ENCODE data around the gene GJA3. TPM values are rescaled to one million over a fixed set of nuclear protein-coding genes. Genes with fewer than 3 reads are reported as not detected.

The GJA3 gene
- total and polyA plus RNA-seq, 2 experiments from 2014 or later, result 0.16 to 0.23 TPM

DNA sequence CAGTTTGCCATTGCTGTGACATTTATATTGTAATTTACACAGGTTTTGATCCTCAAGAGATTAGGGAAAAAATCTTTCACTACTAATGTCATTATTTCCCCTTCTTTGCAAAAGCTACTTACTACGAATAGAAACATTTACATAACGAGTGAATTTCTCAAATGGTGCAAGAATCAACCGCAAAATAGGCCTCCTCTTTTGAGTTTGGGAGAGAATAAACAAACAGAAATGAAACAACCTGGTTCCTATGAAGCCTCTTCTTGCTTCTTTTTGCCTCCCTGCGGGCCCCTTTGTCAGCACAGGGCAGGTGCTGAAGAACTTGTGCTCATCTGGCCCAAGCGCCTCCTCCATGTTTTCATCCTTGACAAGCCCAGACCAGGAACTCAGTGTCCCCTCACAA lies 10.1 kb upstream of the GJA3 start:
- H2AFZ ChIP-seq, result no peak overlapping the region
- no peak overlapping the region for H3K4me3 ChIP-seq
- no peaks in the 10 kb centered on the region for H3K36me3 ChIP-seq (replicated peaks; ENCODE audit: insufficient read depth, low read depth)
- no peak overlapping the region for H3K4me2 ChIP-seq
- H3K27me3 ChIP-seq, result no peaks in the 10 kb centered on the region
- H3K4me1 ChIP-seq (ENCODE audit: insufficient read depth), result peaks cover 9% of the 10 kb centered on the region
- WGBS (ENCODE audit: low lambda C conversion rate, missing lambda C conversion rate), result 88% methylated on average over 5 of the region's 5 CpGs
- no peaks in the 10 kb centered on the region for H3K79me2 ChIP-seq
- no peaks in the 10 kb centered on the region for H4K20me1 ChIP-seq (ENCODE audit: insufficient read depth, poor library complexity, severe bottlenecking)
- TF ChIP-seq EZH2 (IDR thresholded peaks at IDR 0.05; ENCODE audit: borderline replicate concordance) (no peak), EZH2phosphoT487 (IDR thresholded peaks at IDR 0.05; ENCODE audit: low read depth, severe bottlenecking, unreplicated experiment) (no peak)
- TF ChIP-seq, protein P1, sequence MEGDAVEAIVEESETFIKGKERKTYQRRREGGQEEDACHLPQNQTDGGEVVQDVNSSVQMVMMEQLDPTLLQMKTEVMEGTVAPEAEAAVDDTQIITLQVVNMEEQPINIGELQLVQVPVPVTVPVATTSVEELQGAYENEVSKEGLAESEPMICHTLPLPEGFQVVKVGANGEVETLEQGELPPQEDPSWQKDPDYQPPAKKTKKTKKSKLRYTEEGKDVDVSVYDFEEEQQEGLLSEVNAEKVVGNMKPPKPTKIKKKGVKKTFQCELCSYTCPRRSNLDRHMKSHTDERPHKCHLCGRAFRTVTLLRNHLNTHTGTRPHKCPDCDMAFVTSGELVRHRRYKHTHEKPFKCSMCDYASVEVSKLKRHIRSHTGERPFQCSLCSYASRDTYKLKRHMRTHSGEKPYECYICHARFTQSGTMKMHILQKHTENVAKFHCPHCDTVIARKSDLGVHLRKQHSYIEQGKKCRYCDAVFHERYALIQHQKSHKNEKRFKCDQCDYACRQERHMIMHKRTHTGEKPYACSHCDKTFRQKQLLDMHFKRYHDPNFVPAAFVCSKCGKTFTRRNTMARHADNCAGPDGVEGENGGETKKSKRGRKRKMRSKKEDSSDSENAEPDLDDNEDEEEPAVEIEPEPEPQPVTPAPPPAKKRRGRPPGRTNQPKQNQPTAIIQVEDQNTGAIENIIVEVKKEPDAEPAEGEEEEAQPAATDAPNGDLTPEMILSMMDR (IDR thresholded peaks at IDR 0.05; ENCODE audit: poor library complexity), result no peak
- no peak overlapping the region for H3K27ac ChIP-seq
- DNase-seq (ENCODE audit: low spot score), result no peak
- H3K9me3 ChIP-seq (ENCODE audit: low read depth), result no peaks in the 10 kb centered on the region
- H3K9me2 ChIP-seq (replicated peaks; ENCODE audit: insufficient read depth), result no peaks in the 10 kb centered on the region

GRCh38 chr13:20168396-20168795 lies 7.5 kb upstream of the GJA3 start:
- H3K9me2 ChIP-seq (replicated peaks; ENCODE audit: insufficient read depth), result no peaks in the 10 kb centered on the region
- no peak for DNase-seq (ENCODE audit: low spot score)
- no peaks in the 10 kb centered on the region for H3K9me3 ChIP-seq (ENCODE audit: low read depth)
- WGBS (ENCODE audit: low lambda C conversion rate, missing lambda C conversion rate), result 84% methylated on average over 7 of the region's 7 CpGs
- no peak overlapping the region for H3K4me2 ChIP-seq
- no peak for TF ChIP-seq EZH2 (IDR thresholded peaks at IDR 0.05; ENCODE audit: borderline replicate concordance)
- H3K79me2 ChIP-seq, result no peaks in the 10 kb centered on the region
- H2AFZ ChIP-seq, result no peak overlapping the region
- no peaks in the 10 kb centered on the region for H3K27me3 ChIP-seq
- H3K27ac ChIP-seq, result no peak overlapping the region
- no peaks in the 10 kb centered on the region for H4K20me1 ChIP-seq (ENCODE audit: insufficient read depth, poor library complexity, severe bottlenecking)
- H3K4me3 ChIP-seq, result no peak overlapping the region
- no peaks in the 10 kb centered on the region for H3K36me3 ChIP-seq (replicated peaks; ENCODE audit: insufficient read depth, low read depth)
- no peaks in the 10 kb centered on the region for H3K4me1 ChIP-seq (ENCODE audit: insufficient read depth)

GRCh38 chr13:20165417-20166257 lies 4.8 kb upstream of the GJA3 start:
- WGBS (ENCODE audit: low lambda C conversion rate, missing lambda C conversion rate), result 71% methylated on average over 11 of the region's 11 CpGs
- Histone ChIP-seq H3K4me1 (ENCODE audit: insufficient read depth) (no peaks in the 10 kb centered on the region), H3K9me2 (replicated peaks; ENCODE audit: insufficient read depth) (no peaks in the 10 kb centered on the region), H4K20me1 (ENCODE audit: insufficient read depth, poor library complexity, severe bottlenecking) (no peaks in the 10 kb centered on the region), H3K4me2 (no peak overlapping the region), H3K27ac (no peak overlapping the region), H2AFZ (no peak overlapping the region), H3K36me3 (replicated peaks; ENCODE audit: insufficient read depth, low read depth) (no peaks in the 10 kb centered on the region), H3K4me3 (no peak overlapping the region), H3K9me3 (ENCODE audit: low read depth) (no peaks in the 10 kb centered on the region), H3K79me2 (no peaks in the 10 kb centered on the region), H3K27me3 (peaks cover 16% of the 10 kb centered on the region)
- TF ChIP-seq EZH2 (IDR thresholded peaks at IDR 0.05; ENCODE audit: borderline replicate concordance), result no peak
- no peak for DNase-seq (ENCODE audit: low spot score)

DNA sequence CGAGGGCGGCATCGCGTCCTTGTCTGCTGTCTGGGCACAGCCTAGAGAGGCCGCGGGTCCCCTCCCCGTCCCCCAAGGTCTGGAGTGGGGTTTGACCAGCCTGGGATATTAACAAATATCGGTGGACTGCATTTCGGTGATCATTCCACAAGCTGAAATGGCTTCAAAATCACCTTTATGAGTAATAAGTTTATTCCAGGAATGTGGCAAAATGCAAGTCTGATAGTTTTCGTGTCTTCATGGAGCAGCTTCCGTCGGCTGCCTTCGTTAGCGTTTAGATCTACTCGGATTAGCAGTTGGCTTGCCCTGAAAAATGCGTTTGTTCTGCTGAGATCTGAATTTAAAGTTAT lies 1.1 kb upstream of the GJA3 start:
- H3K4me1 ChIP-seq (ENCODE audit: insufficient read depth), result peaks cover 10% of the 10 kb centered on the region
- H3K27me3 ChIP-seq, result peaks cover 50% of the 10 kb centered on the region
- H3K4me2 ChIP-seq, result peak overlapping the region; percentile 96
- 46% methylated on average over 16 of the region's 16 CpGs for WGBS (ENCODE audit: low lambda C conversion rate, missing lambda C conversion rate)
- no peaks in the 10 kb centered on the region for H3K79me2 ChIP-seq
- DNase-seq (ENCODE audit: low spot score), result no peak
- H3K4me3 ChIP-seq, result no peak overlapping the region
- H3K9me3 ChIP-seq (ENCODE audit: low read depth), result no peaks in the 10 kb centered on the region
- TF ChIP-seq EZH2phosphoT487 (IDR thresholded peaks at IDR 0.05; ENCODE audit: low read depth, severe bottlenecking, unreplicated experiment) (no peak), EZH2 (IDR thresholded peaks at IDR 0.05; ENCODE audit: borderline replicate concordance) (no peak)
- TF ChIP-seq, protein P1 (IDR thresholded peaks at IDR 0.05; ENCODE audit: poor library complexity), result no peak
- H2AFZ ChIP-seq, result peak overlapping the region; percentile 53
- H3K9me2 ChIP-seq (replicated peaks; ENCODE audit: insufficient read depth), result no peaks in the 10 kb centered on the region
- no peak overlapping the region for H3K27ac ChIP-seq
- no peaks in the 10 kb centered on the region for H3K36me3 ChIP-seq (replicated peaks; ENCODE audit: insufficient read depth, low read depth)
- no peaks in the 10 kb centered on the region for H4K20me1 ChIP-seq (ENCODE audit: insufficient read depth, poor library complexity, severe bottlenecking)

Measured in hepatocyte (in vitro differentiated cells).